Stimulated activated CD8-positive, alpha-beta memory T cell treated with anti-CD3 and anti-CD28 coated beads, Interleukin-12 subunit alpha, Interleukin-12 subunit beta, amount 100 ng/mL, for 24 hours (primary cell): ENCODE results near the gene PHGDH.
"Not testable (repeated sequence)": the region's sequence is repeated elsewhere in the genome, so short reads cannot be mapped to it uniquely, and the experiment has no call there.

Source experiments
- DNase-seq: peaks from one replicate; pipeline ENCODE4 v3.0.0-alpha.2; 2020; ENCODE audit errors: extremely low read depth

PHGDH gene

DNA sequence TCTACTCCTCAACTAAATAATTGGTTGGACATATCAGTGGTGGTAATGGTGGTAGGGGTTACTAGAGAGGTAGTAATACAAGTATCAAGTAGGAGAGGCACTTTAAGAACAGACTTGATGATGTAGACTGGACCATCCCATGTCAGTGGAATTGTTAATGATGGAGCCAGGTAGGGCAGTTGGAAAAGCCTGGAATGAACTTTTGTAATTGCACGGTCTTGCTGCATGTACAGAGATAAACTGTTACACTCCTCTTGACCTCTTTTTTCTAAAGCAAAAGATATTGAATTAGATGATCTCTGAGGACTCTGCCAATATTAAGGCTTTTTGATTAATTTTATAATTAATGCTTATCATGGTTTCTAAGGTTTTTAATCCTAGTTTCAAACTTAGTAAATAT, 51.2 kb downstream of the PHGDH start:
- DNase-seq, result no peak

DNA sequence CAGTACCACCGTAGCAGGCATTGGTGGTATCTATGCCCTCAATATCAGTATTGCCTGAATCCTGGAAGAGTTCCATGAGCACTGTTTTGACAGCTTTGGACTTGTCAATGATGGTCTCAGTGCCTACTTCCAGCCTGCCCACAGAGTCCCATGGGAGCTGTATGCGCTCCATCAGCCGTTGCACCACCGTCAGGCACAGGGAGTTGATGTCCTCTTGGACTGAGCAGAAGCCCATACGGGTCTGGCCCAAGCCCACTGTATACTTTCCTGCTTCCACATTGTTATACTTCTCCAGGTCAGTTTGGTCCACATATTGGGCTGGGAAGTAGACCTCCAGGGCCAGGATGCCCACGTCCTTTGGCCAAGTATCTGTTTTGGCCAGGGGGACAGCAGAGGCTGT, 52.5 kb downstream of the PHGDH start:
- no peak for DNase-seq

DNA sequence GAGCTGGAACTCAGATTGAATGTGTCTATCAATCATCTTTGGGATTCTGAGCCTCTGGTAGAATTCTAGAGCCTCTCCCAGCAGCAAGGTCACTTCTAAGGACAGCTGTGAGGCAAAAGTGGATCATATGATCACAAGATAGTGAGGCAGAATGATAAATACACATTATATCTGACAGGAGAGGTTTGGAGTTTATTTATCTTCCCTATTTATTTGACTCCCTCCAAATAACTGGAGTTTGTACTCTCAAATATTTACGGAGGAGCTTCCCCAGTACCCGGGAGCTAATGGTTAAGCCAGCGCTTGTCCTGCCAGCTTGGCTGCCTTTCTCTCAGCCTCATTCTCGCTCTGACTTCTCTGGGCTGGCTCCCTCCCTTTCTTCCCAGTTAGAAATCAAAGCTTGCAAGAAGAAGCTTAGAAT, 54.6 kb downstream of the PHGDH start:
- no peak for DNase-seq

DNA sequence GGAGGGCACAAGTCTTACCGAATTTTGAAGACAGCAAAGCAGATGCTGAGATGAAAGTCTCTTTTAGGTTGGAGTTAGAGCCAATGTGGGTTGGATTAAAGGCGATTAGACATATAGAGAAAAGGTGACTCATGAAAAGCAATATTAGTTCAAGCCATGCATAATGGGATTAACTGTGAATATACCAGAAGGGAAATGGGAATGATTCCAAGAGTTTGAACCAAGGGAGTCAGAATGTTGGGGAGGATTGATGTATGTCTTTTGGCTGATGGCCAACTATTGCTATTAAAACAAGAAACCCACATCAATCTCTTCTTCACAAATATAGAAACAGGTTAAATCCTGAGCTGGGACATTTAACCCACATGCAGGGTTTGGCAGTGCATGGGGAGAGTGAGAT, 55.8 kb downstream of the PHGDH start:
- no peak for DNase-seq

DNA sequence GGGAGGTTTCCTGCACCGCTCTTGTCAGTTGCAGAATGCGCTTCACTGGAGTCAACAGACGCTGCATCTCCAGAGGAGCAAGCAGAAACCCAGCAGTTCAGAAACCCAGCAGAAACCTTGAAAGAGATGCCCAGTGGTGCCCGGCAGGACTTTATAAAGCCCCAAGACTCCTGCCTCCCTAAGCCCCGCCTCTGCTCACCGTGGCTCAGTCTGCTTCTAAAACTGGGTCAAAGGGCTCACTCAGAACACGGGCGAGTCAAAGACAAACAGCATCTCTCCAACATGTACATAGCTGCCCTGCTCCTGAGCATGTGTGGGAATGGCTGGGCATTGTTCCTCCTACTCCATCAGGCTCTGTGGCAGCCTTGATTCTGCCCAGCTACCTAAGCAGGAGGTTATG, 57.0 kb downstream of the PHGDH start, which contains the start of gene HMGCS2:
HMGCS2 (minus strand) TSS at position 128 of the 400 bp plus-strand sequence; CDS start at position 67, 61 bp downstream.
- DNase-seq, result no peak

DNA sequence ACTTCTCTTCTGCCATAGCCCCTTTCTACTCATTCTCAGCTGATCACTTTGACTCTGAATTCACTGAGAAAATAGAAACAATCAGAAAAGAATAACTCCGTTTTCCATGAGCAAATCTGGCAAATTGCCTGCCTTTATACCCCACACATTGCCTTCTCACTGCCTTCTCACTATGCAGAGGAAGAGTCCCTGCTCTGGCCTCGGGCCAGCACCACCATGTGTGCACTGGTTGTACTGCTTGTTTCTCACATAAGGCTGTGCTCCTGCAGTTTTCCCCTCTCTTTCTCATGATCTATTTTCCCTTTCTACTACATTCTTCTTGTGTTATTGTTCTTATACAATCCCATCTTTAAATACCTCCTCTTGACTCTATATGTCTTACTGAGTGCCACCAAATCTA, 59.3 kb downstream of the PHGDH start:
- no peak for DNase-seq

DNA sequence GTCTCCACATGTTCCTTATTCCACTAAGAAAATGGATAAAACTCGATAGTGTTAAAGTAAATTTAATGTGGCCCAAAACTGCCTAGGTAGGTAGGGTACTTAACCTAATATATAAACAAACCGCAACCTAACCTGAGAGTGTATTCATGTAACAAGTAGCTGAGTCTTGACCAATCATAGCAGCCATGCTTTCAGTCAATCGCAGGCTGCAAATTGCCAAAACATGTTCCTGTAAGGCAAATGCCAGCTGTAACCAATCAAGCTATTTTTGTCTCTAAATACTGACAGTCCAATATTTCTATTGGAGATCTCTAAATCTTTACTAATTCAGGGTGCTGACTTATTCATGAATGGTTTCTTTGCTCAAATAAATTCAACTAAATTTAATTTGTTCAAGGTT, 60.0 kb downstream of the PHGDH start:
- no peak for DNase-seq

DNA sequence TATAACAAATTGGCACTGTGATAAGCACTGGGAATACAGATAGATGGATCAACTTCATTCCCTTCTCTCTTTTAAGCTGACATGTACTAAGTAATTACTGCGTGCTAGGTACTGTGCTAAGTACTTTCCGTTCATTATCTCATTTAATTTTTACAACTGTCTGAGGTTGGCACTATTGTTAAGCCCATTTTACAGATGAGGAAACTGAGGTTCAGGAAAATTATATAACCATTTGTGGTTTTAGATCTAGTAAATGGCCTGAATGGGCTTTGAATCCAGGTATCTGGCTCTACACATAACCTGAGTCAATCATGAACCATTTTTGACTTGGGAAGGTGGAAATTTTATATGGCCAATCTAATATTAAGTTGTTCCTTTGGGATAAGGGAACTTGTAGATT, 60.6 kb downstream of the PHGDH start:
- no peak for DNase-seq

DNA sequence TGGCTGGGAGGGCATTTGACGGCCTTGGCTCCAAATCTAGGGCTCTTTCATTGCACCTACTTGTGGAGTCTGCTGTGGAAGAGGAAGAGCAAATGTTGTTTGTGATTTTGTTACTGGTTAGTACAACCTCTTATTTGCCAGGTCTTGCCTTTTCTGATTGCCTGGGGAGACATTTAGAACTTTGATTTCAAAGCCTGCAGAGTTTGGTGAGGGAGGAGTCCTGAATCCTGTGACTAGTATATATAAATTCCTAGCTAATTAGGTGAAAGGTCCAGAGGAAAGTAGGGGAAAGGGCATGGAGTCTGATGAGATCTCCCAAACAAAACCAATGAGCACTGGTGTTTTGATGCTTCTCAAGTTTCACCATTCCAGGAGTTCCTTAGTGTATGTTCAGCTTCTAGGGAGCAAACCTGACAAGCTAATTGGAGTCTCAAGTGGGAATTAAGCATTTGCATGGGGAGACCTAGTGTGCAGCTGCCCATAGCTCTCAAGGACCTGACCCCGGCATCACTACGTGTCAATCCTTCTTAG, 62.0 kb downstream of the PHGDH start:
- DNase-seq, result no peak

DNA sequence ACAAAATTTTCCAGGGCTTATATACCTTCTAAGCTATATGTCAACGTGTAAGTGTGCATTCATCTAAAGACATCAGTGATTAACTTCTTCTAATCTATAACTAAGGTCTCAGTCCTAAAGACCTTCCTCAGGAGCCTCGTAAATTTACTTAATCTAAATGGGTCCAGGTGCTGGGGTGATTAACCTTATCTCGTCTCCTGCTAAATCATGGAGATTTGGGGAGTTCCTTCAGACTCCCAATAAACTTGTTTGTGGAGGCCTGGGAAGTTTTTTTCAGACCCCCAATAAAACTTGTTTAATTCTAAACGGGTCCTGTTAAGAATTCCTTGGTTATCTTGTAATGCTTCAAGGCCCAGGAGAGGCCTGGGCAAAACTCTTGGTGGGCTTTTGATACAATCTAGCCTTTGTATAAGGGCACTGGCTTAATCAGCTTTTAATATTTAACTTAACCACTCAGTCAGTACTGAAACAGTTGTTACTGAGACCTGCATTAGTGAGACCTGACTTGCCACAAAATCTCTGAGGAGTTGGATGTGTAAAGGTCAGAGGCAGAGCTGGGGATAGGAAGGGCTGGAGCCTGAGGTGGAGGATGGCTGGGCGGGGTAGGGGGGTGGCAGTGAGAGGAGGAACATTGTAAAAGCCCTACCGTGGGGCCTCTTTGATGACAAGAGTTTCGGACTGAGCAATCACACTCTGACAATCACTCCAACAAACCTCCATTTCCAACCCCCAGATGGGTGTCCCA, 63.2 kb downstream of the PHGDH start:
- DNase-seq, result no peak

DNA sequence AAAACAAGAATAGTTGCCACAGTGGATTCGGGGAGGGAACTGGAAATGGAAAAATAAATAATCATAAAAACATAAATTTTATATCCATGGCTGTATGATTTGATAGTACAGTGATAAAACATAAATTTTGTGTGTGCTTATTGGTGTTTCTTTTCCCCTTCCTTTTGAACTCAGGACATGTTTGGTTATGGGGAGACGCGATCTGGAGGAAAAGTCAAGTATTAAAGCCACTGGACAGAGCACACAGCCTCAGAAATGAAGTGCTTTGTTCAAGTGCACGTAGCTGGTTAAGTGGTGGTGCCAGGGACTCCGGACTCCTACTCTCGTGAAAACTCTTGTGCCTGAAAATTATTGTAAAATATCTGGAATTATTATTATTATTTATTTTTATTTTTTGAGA, 66.6 kb downstream of the PHGDH start:
- no peak for DNase-seq

DNA sequence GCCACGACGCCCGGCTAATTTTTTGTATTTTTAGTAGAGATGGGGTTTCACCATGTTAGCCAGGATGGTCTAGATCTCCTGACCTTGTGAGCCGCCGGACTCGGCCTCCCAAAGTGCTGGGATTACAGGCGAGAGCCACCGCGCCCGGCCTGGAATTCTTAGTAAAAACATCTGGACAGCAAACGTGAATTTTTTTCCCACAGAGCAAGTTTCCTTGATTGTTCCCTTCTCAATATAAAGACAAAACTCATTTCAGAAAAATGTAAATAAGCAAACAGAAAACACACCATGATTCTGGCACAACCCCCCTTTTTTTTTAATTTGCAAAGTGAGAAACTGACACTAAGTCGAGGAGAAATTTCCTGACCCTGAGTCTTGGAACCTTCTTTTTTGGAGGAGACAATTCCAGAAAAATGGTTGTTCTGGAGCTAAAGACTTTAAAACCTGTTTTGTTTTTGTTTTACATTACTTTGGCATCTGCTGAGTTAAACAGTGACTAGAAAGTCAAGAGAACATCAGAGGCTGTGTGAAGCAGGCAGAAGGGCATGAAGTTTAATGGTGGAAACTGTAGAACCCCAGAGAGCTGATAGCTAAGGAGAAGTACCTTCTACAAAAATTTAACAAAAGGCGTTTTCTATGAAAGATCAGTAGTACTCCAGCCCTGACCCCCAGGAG, 67.3 kb downstream of the PHGDH start:
- no peak for DNase-seq

DNA sequence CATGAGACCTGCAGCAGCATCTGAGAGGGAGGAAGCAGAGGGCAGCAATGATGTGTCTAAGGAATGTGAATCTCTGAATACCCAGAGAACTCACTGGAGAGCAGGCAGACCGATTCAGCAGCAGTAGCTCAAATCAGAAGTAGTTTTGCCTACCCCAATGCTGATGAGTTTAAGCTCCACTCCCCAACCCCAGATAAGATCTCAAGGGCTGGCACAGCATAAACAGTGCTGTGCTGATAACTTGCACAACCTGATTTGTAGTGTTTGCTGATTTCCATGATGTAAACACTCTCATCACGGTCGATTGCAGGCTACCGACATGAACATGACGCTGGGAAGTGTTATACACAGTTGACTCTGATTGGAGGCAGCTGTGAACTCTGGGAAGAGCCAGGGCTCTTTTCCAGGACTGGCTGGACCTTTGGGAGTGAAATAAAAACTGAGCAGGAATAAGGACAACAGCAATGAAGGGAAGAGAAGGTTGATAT, 68.2 kb downstream of the PHGDH start:
- no peak for DNase-seq

DNA sequence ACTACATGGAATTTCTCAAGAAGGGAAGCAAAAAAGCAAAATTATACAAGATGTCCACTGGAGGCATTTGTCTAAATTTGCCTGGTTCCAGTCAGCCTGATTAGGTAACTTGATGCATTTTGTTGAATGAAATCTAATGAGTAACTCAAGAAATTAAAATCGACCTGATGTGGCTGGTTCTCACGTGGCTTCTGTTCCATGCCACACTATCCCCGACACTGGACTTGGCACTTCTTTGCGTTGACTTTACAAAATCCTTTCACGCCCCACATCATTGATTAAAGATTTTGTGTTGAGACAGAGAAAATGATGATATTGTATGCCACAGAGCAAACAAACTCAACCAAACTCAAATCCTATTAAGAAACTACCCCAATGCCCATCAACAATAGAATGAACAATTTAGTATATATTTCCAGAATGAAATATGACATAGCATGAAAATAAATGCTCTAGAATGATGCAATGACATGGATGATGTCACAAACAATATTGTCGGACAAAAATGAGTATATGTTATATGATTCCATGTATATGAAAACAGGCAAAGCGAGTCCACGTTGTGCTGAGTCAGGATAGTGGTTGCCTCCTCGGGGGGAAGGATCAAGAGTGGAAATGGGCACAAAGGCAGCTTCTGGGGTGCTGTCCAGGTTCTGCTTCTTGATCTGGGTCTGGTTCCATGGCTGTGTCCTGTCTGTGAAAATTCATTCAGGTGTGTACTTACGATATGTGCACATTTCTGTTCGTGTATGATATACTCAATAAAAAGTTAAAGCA, 69.9 kb downstream of the PHGDH start:
- DNase-seq, result no peak

DNA sequence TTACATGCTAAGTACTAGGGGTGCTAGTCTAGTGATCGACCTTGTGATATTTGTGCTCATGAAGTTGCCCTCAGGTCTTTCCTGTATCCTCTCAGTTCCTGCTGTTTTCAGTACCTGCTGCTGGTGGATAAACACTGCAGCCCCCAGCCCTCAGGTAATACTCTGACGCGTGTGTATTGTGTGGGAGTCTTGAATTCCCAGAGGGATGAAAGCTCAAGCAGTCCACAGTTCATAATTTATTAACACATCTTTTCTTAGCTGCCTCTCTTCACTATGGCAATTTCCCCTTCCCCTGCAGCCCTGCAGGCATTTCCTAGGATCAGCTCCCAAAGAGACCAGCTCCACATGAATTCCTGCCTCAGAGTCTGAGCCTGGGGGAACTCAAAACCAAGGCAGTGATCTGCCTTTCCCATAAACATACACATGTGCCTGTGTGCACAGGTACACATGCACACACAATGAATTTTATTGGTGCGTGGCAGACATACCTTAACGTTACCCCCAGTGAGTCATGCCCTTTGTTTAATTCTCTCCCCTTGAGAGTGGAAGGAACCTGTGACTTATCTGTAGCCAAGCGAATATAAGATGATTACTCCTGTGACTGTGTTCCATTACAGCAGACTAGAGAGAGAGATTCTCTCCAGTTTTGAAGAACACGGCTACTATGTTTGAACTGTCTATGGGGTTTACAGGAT, 71.0 kb downstream of the PHGDH start:
- DNase-seq, result no peak

DNA sequence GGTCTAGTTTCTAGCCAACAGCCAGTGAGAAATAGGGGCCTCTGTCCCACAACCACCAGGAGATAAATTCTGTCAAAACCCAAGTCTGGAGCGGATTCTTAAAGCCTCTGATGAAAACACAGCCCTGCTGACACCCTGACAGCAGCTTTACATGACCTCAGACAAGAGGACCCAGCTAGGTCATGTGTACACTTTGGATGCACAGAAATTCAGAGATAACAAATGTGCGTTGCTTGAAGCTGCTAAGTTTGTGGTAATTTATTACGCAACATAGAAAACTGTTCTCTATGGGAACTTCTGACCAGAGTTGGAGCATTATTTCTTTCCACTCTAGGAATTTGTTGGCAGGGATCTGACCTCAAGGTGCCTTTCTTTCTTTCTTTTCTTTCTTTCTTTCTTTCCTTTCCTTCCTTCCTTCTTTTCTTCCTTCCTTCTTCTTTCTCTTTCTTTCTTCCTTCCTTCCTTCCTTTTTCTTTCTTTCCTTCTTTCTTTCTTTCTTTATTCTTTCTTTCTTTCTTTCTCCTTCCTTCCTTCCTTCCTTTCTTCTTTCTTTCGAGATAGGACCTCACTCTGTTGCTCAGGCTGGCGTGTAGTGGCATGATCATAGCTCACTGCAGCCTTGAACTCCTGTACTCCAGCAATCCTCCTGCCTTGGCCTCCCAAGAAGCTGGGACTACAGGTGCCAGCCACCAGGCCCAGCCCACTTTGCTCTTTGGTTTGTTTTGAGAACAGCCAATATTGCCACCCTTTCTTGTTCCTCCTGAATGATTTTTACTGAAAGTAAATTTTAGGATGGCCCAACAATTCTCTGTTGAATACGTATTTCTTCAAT, 71.8 kb downstream of the PHGDH start:
- no peak for DNase-seq

DNA sequence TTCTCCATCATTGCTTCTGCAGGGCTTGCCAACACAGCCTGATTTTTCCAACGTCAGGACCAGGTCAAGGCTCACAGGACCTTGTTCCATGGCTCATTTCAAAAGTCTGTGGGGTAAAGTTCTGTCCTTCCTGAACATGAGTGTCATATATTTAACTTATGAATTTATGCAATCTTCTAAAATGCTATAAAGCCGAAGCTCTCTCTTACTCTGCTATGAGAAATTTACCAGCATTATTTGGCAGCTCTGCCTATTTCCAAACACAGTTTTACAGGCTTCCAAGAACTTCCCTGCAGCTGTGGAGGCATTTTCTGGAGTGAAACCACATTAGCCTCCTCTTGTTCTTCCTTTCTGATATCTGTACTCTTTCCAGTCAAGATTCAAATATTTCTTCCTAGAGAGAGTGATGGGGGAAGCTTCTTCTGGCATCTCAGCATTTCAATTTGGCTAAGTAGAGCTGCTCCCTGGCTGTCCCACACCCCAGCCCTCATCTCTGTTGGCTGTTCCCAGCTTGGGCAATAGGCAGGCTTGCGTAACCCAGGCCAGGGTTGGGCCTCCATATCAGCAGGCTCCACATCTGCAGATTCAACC, 72.6 kb downstream of the PHGDH start:
- no peak for DNase-seq

DNA sequence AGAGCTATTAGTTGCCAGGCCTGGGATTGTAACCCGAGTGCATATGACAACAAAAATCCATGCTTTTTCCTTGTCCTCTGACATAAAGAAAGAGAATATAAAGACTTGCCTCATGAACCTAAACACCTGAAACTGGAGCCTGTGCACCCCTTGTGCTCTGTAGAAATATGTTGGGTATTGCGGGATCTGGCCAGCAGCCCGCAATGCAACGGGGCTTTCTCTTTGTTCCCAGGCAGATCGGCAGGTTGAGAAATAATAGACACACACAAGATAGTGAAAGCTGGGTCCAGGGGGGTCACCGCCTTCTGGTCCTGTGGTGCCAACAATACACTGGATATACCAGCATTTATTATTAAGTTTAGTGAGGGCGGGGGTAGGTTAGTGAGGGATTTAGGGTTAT, 74.3 kb downstream of the PHGDH start:
- not testable (repeated sequence) for DNase-seq

DNA sequence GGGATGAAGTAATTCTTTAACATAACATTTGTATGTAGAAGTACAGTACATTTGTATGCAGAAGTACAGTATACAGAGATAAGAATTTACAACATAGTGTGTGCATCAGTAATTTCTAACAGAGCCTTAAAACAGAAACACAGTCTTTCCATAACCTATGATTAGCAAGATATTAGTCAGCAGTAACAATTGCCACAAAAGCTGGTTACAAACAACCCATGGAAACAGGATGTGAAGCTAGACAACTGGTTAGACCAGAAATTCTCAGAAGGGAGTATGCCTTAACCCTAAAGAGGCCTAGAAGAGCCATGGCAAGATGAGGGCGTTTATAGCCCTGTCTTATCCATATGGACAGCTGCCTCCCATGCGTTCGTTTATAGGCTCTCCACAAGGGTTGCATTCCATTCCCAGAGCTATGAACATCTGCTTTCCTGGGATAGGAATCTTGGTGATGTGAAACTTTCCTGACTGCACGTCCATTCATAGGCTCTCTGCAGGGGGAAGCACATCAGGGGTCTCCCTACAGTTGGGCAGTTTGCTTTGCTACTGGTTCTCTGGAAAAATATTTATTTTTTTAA, 74.8 kb downstream of the PHGDH start:
- DNase-seq, result not testable (repeated sequence)

DNA sequence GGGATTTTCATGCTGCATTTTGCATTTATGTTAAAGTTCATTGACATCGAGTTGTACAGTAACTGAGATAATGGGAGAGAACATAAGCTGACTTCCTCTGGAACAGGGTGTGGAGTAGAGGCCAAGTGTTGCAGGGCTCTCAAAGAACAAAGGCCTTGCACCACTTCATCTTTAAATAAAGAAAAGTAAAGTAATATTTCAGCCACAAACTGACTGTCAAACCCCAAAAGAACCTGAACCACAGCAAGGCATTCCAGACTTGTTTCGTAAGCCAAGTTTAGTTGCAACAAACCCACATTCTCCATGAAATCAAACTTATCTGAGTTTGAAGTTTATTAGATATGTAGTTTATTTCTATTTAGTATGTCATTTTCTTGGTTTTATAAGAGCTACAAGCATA, 76.0 kb downstream of the PHGDH start:
- no peak for DNase-seq
